CD4-positive, alpha-beta memory T cell (primary cell): ENCODE measurements around the gene MRPL47. TPM values are rescaled to one million over a fixed set of nuclear protein-coding genes. Genes with fewer than 3 reads are reported as not detected.

Experiments used
- CTCF ChIA-PET: fragments of 350-600 bp; sonication (Branson Sonifier 250); formaldehyde crosslinking; loops from one replicate; lab custom pipeline; 2021; ENCODE audit warnings: inconsistent platforms; ENCODE audit not compliant: partially characterized antibody; lab: Charles Lee
- POLR2A ChIA-PET: fragments of 350-600 bp; sonication (Branson Sonifier 250); formaldehyde crosslinking; loops from one replicate; lab custom pipeline; 2021; ENCODE audit not compliant: partially characterized antibody; lab: Charles Lee
- DNase-seq, 5 donors: peaks; one replicate each; pipeline versions ENCODE4 v3.0.0 to v3.0.0-alpha.2; 2020 to 2022; ENCODE audit warnings: mixed read lengths in 1 of 5
- H3K27ac ChIP-seq: one replicate; pipeline ENCODE4 v1.7.0; 2013; ENCODE audit warnings: low read depth, low read length
- H3K27me3 ChIP-seq: 2 replicates; pipeline ENCODE4 v1.7.0; 2013; ENCODE audit warnings: mild to moderate bottlenecking, low read length, moderate library complexity; ENCODE audit not compliant: insufficient read depth
- H3K36me3 ChIP-seq: 2 replicates; pipeline ENCODE4 v1.7.0; 2013; ENCODE audit warnings: mild to moderate bottlenecking, low read length, moderate library complexity; ENCODE audit not compliant: insufficient read depth
- H3K4me1 ChIP-seq: 2 replicates; pipeline ENCODE4 v1.7.0; 2013; ENCODE audit warnings: mild to moderate bottlenecking, low read length, moderate library complexity; ENCODE audit not compliant: insufficient read depth
- H3K4me3 ChIP-seq, 2 donors: one replicate each; pipeline ENCODE4 v1.7.0; 2013; ENCODE audit warnings: low read length in 2 of 2, mild to moderate bottlenecking in 1 of 2
- H3K9me3 ChIP-seq, 2 donors: one replicate each; pipeline ENCODE4 v1.7.0; 2013; ENCODE audit warnings: low read length in 2 of 2, control low read depth in 1 of 2; ENCODE audit not compliant: control insufficient read depth in 1 of 2
- H3K27ac Mint-ChIP-seq, 7 donors: one replicate each; pipeline ENCODE4 v1.8.0; 2020 to 2021; ENCODE audit warnings: mixed read lengths in 7 of 7, mild to moderate bottlenecking in 6 of 7, inconsistent platforms in 3 of 7, moderate library complexity in 3 of 7
- H3K27me3 Mint-ChIP-seq, 2 donors: one replicate each; pipeline ENCODE4 v1.8.0; 2020 to 2021; ENCODE audit warnings: mixed read lengths in 2 of 2
- H3K36me3 Mint-ChIP-seq, 2 donors: one replicate each; pipeline ENCODE4 v1.8.0; 2020 to 2021; ENCODE audit warnings: mixed read lengths in 2 of 2, inconsistent platforms in 1 of 2, mild to moderate bottlenecking in 1 of 2
- H3K4me1 Mint-ChIP-seq, 4 donors: one replicate each; pipeline ENCODE4 v1.8.0; 2020 to 2021; ENCODE audit warnings: mixed read lengths in 4 of 4, mild to moderate bottlenecking in 1 of 4
- H3K4me3 Mint-ChIP-seq, 8 donors: one replicate each; pipeline ENCODE4 v1.8.0; 2020 to 2021; ENCODE audit warnings: mixed read lengths in 8 of 8, mild to moderate bottlenecking in 7 of 8, moderate library complexity in 6 of 8, inconsistent platforms in 3 of 8
- H3K9me3 Mint-ChIP-seq, 8 donors: one replicate each; pipeline ENCODE4 v1.8.0; 2020 to 2021; ENCODE audit warnings: mixed read lengths in 8 of 8, mild to moderate bottlenecking in 5 of 8, inconsistent platforms in 3 of 8, moderate library complexity in 1 of 8
- intact Hi-C: fragments of 100-400 bp; cut with micrococcal nuclease; formaldehyde crosslinking; loops from one replicate; pipeline ENCODE4 v1.15.1; 2023
- polyA plus RNA-seq, 2 donors: library from polyadenylated mRNA; unstranded; fragments of 300-500 nt; fragmentation: Illumina TruSeq; gene quantifications; one replicate each; pipeline ENCODE4 v1.2.3, GENCODE V29; 2021
- total RNA-seq, 2 experiments: library from RNA; stranded (reverse); gene quantifications; one replicate each; pipeline ENCODE4 v1.2.3, GENCODE V29; 2021

Gene MRPL47
- total and polyA plus RNA-seq, 4 experiments from 2014 or later: 16.9 to 61.8 (median 32.6) TPM

- Histone ChIP-seq H3K9me3 (no peaks in the 10 kb centered on the region), H3K4me3 (no peak overlapping the region), H3K4me1 (peaks cover 8% of the 10 kb centered on the region), H3K27ac (no peak overlapping the region), H3K27me3 (no peaks in the 10 kb centered on the region), H3K36me3 (peaks cover 3% of the 10 kb centered on the region)
- Mint-ChIP-seq H3K27ac (peak overlapping the region in 1 of 7 donors; percentile 30), H3K9me3 (peaks cover 0 to 2% (median 0%) of the 10 kb centered on the region in 8 donors), H3K4me1 (peaks cover 17 to 22% (median 18%) of the 10 kb centered on the region in 4 donors), H3K36me3 (peaks cover 16 to 19% of the 10 kb centered on the region in 2 donors), H3K4me3 (no peak overlapping the region), H3K27me3 (no peaks in the 10 kb centered on the region)
- DNase-seq: no peak
- POLR2A ChIA-PET: no interaction called here
- CTCF ChIA-PET: no interaction called here
- intact Hi-C loops: no loop called here
Observed at GRCh38 chr3:179613807-179614206, 9.4 kb upstream of the MRPL47 start.

GRCh38 chr3:179610066-179610465, 5.6 kb upstream of the MRPL47 start:
- H3K4me3 Mint-ChIP-seq: no peak overlapping the region
- peaks cover 23 to 48% (median 36%) of the 10 kb centered on the region in 4 donors for H3K4me1 Mint-ChIP-seq
- no peaks in the 10 kb centered on the region for H3K27me3 Mint-ChIP-seq
- ChIA-PET POLR2A (no interaction called here), CTCF (no interaction called here)
- H3K4me3 ChIP-seq: no peak overlapping the region
- H3K4me1 ChIP-seq: peaks cover 24% of the 10 kb centered on the region
- peak overlapping the region in 1 of 7 donors; percentile 46 for H3K27ac Mint-ChIP-seq
- peaks cover 0 to 2% (median 0%) of the 10 kb centered on the region in 8 donors for H3K9me3 Mint-ChIP-seq
- H3K27ac ChIP-seq: no peak overlapping the region
- no peaks in the 10 kb centered on the region for H3K9me3 ChIP-seq
- intact Hi-C loops: no loop called here
- no peaks in the 10 kb centered on the region for H3K36me3 ChIP-seq
- no peak for DNase-seq
- H3K36me3 Mint-ChIP-seq: peaks cover 6 to 14% of the 10 kb centered on the region in 2 donors
- H3K27me3 ChIP-seq: no peaks in the 10 kb centered on the region

GRCh38 chr3:179608931-179609720, 4.7 kb upstream of the MRPL47 start:
- DNase-seq: peak; percentile 6 to 36 (median 26)
- Mint-ChIP-seq H3K27ac (peak overlapping the region; percentile 73 to 93 (median 78)), H3K36me3 (peaks cover 6 to 23% of the 10 kb centered on the region in 2 donors), H3K4me1 (peaks cover 29 to 57% (median 43%) of the 10 kb centered on the region in 4 donors), H3K27me3 (no peaks in the 10 kb centered on the region), H3K9me3 (peaks cover 0 to 2% (median 0%) of the 10 kb centered on the region in 8 donors), H3K4me3 (peak overlapping the region; percentile 13 to 62 (median 48))
- POLR2A ChIA-PET: no interaction called here
- no peaks in the 10 kb centered on the region for H3K9me3 ChIP-seq
- intact Hi-C loops: loop anchor here (10.0 kb wide), 1 partner anchor 1306 kb away; the partner anchor contains the start of gene FXR1
- no peak overlapping the region for H3K4me3 ChIP-seq
- H3K27ac ChIP-seq: peak overlapping the region; percentile 44
- CTCF ChIA-PET: no interaction called here
- no peaks in the 10 kb centered on the region for H3K27me3 ChIP-seq
- H3K4me1 ChIP-seq: peaks cover 26% of the 10 kb centered on the region
- no peaks in the 10 kb centered on the region for H3K36me3 ChIP-seq

GRCh38 chr3:179606534-179607085, 2.2 kb upstream of the MRPL47 start:
- Mint-ChIP-seq H3K4me1 (peaks cover 29 to 57% (median 45%) of the 10 kb centered on the region in 4 donors), H3K9me3 (peaks cover 0 to 2% (median 0%) of the 10 kb centered on the region in 8 donors), H3K27me3 (no peaks in the 10 kb centered on the region), H3K27ac (peak overlapping the region in 5 of 7 donors; percentile 4 to 97 (median 42)), H3K36me3 (peaks cover 6 to 27% of the 10 kb centered on the region in 2 donors), H3K4me3 (peak overlapping the region in 5 of 8 donors; percentile 46 to 61 (median 54))
- Histone ChIP-seq H3K27ac (no peak overlapping the region), H3K4me3 (no peak overlapping the region), H3K36me3 (peaks cover 4% of the 10 kb centered on the region), H3K4me1 (peaks cover 39% of the 10 kb centered on the region), H3K27me3 (no peaks in the 10 kb centered on the region), H3K9me3 (no peaks in the 10 kb centered on the region)
- DNase-seq: no peak
- intact Hi-C loops: loop anchor here (10.0 kb wide), 1 partner anchor 1308 kb away; the partner anchor contains the start of gene FXR1
- POLR2A ChIA-PET: no interaction called here
- CTCF ChIA-PET: no interaction called here

GRCh38 chr3:179603831-179604230, 607 bp downstream of the MRPL47 start:
- Mint-ChIP-seq H3K27me3 (no peaks in the 10 kb centered on the region), H3K36me3 (peaks cover 21 to 48% of the 10 kb centered on the region in 2 donors), H3K4me1 (peaks cover 21 to 50% (median 32%) of the 10 kb centered on the region in 4 donors), H3K27ac (peak overlapping the region; percentile 97 to 100 (median 99)), H3K9me3 (no peaks in the 10 kb centered on the region), H3K4me3 (peak overlapping the region; percentile 98 to 99 (median 99))
- H3K36me3 ChIP-seq: peaks cover 17% of the 10 kb centered on the region
- no peaks in the 10 kb centered on the region for H3K9me3 ChIP-seq
- DNase-seq: no peak
- peak overlapping the region; percentile 97 for H3K27ac ChIP-seq
- CTCF ChIA-PET: no interaction called here
- H3K27me3 ChIP-seq: no peaks in the 10 kb centered on the region
- peaks cover 31% of the 10 kb centered on the region for H3K4me1 ChIP-seq
- H3K4me3 ChIP-seq: peak overlapping the region; percentile 82 to 97
- POLR2A ChIA-PET: interaction anchor here (0.7 to 1.8 kb wide), 2 partner anchors 41 to 456 kb away, joined by 7 to 12 read pairs; partner anchors contain the start of gene PIK3CA
- intact Hi-C loops: loop anchor here (1.0 to 10.0 kb wide), 6 partner anchors 42 to 1385 kb away; partner anchors contain the start of genes ACTL6A, DNAJC19, FXR1 and MFN1

DNA sequence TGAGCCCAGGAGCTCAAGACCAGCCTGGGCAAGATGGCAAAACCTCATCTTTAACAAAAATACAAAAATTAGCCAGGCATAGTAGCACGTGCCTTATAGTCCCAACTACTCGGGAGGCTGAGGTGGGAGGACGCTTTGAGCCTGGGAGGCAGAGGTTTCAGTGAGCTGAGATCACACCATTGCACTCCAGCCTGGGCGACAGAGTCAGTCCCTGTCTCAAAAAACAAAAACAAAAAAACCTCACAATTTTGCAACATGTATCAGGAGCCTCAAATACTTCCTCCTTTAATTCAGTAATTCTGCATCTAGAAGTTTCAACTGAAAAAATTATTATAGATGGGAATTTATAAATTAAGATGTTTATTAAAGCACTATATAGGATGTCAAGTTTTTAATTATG, 1.1 kb downstream of the MRPL47 start:
- Histone ChIP-seq H3K36me3 (peaks cover 22% of the 10 kb centered on the region), H3K9me3 (no peaks in the 10 kb centered on the region), H3K4me3 (peak overlapping the region in 1 of 2 donors; percentile 97), H3K27ac (no peak overlapping the region), H3K4me1 (peaks cover 26% of the 10 kb centered on the region), H3K27me3 (no peaks in the 10 kb centered on the region)
- ChIA-PET POLR2A (interaction anchor here (0.7 kb wide), 1 partner anchor 41 kb away, joined by 7 read pairs; no protein-coding TSS in a partner anchor), CTCF (no interaction called here)
- H3K4me1 Mint-ChIP-seq: peaks cover 19 to 47% (median 29%) of the 10 kb centered on the region in 4 donors
- H3K27ac Mint-ChIP-seq: peak overlapping the region in 6 of 7 donors; percentile 12 to 99 (median 98)
- H3K36me3 Mint-ChIP-seq: peaks cover 21 to 53% of the 10 kb centered on the region in 2 donors
- no peaks in the 10 kb centered on the region for H3K9me3 Mint-ChIP-seq
- intact Hi-C loops: loop anchor here (10.0 kb wide), 1 partner anchor 1311 kb away; the partner anchor contains the start of gene FXR1
- H3K4me3 Mint-ChIP-seq: peak overlapping the region; percentile 98 to 99 (median 99)
- no peak for DNase-seq
- no peaks in the 10 kb centered on the region for H3K27me3 Mint-ChIP-seq
